Activated T-helper 17 cell treated with anti-CD3 and anti-CD28 coated beads, Interleukin-2, amount 50 U/mL, for 72 hours (primary cell): Measurements from ENCODE around the gene RAB5IF. TPM values are rescaled to one million over a fixed set of nuclear protein-coding genes. Genes with fewer than 3 reads are reported as not detected.

Source experiments
- ATAC-seq: fragments of 150-1000 bp; cut with Tn5 transposase; replicated peaks from 2 replicates; pipeline ENCODE4 v1.10.0; 2021; ENCODE audit warnings: mild to moderate bottlenecking, moderate library complexity
- H3K27ac Mint-ChIP-seq: one replicate; pipeline ENCODE4 v1.8.0; 2022; ENCODE audit warnings: mixed read lengths
- H3K27me3 Mint-ChIP-seq: one replicate; pipeline ENCODE4 v1.8.0; 2022; ENCODE audit warnings: mixed read lengths
- H3K36me3 Mint-ChIP-seq: one replicate; pipeline ENCODE4 v1.8.0; 2022; ENCODE audit warnings: low read depth, mild to moderate bottlenecking, mixed read lengths
- H3K4me1 Mint-ChIP-seq: one replicate; pipeline ENCODE4 v1.8.0; 2022; ENCODE audit warnings: mixed read lengths
- H3K4me3 Mint-ChIP-seq: one replicate; pipeline ENCODE4 v1.8.0; 2022; ENCODE audit warnings: mild to moderate bottlenecking, mixed read lengths
- H3K9me3 Mint-ChIP-seq: one replicate; pipeline ENCODE4 v1.8.0; 2022; ENCODE audit warnings: mixed read lengths
- total RNA-seq, 2 donors: library from RNA; stranded (reverse); gene quantifications; one replicate each; pipeline ENCODE4 v1.2.3, GENCODE V29; 2022

The RAB5IF gene
- total RNA-seq, 2 donors from 2014 or later = 60.8 to 186 TPM

DNA sequence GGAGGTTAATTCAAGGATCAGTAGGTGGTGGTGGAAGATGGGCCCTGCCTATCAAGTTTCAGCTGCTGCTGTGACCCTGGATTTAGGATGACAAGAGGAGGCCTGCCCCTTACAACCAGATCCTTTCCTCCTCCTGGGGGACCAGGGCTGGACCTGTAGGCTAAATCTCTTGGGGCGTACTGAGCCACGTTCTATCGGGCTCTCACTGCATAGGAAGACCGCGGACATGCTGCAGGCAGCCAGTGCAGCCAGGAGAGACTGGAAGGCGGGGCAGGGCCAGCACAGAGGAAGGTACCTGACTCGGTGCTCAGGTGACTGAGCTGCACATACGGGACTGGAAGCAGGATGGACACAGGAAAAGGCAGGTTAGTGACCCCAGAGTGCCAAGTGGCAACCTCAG lies 48.9 kb downstream of the RAB5IF start:
- Mint-ChIP-seq H3K27me3 (no peaks in the 10 kb centered on the region), H3K4me1 (peaks cover 5% of the 10 kb centered on the region), H3K36me3 (peaks cover 26% of the 10 kb centered on the region), H3K27ac (no peak overlapping the region), H3K9me3 (no peaks in the 10 kb centered on the region), H3K4me3 (no peak overlapping the region)
- ATAC-seq = no peak

DNA sequence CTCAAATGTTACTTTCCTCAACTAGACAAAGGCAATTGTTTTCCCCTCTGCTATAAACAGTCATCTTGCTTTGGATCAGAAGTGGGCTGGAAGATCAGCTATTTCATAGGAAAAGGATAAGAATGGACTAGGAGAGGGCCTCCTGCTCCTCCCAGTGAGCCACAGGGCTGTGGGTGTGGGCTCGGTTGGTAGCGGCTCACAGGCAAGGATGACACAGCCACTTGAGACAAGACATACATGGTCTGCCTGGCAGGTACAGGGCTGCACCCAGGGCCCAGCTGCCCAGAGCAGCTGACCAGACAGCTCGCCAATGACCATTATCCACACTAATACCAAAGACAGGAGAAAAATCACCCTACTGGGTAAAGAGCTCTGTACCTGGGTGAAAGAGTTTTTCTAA lies 49.4 kb downstream of the RAB5IF start:
- Mint-ChIP-seq H3K4me1 (peaks cover 5% of the 10 kb centered on the region), H3K27me3 (no peaks in the 10 kb centered on the region), H3K4me3 (no peak overlapping the region), H3K27ac (no peak overlapping the region), H3K36me3 (peaks cover 26% of the 10 kb centered on the region), H3K9me3 (no peaks in the 10 kb centered on the region)
- no peak for ATAC-seq

DNA sequence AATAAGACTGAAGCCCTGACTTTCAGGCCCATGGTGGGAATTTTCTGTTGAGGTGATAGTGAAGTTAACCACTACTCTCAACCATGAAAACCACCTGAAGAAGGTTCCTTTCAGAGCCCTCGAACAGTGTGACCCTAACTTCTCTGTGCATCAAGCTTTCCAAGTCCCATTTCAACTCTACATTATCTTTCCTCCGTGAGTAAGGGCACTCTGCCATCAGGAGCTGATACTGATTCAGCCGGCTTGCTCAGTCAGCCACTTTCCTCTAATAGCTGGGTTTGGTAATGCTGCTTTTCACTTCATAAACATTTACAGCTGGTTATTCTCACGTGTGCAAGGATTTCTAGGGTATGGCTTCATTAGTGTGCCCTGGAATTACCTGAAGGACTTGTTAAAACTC lies 51.2 kb downstream of the RAB5IF start:
- no peaks in the 10 kb centered on the region for H3K27me3 Mint-ChIP-seq
- no peaks in the 10 kb centered on the region for H3K9me3 Mint-ChIP-seq
- no peak overlapping the region for H3K27ac Mint-ChIP-seq
- H3K4me3 Mint-ChIP-seq = no peak overlapping the region
- ATAC-seq = no peak
- peaks cover 25% of the 10 kb centered on the region for H3K36me3 Mint-ChIP-seq
- peaks cover 5% of the 10 kb centered on the region for H3K4me1 Mint-ChIP-seq

DNA sequence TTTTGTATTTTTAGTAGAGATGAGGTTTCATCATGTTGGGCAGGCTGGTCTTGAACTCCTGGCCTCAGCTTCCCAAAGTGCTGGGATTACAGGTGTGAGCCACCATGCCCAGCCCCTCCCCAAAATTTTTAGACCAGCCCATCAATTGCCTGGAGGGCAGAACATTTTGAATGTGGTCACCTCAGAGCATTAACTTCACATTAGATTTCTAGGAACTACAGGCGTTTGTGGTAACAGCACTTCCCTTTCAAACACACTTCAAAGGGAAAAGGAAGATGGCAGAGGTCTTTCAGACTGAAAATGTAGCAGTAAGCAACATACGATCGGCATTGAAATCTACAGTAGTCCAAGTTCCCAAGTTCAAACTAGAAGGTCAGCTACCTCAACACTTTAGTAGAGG lies 52.7 kb downstream of the RAB5IF start:
- ATAC-seq = no peak
- H3K27ac Mint-ChIP-seq = peak overlapping the region; percentile 80
- no peaks in the 10 kb centered on the region for H3K9me3 Mint-ChIP-seq
- peaks cover 5% of the 10 kb centered on the region for H3K4me1 Mint-ChIP-seq
- H3K27me3 Mint-ChIP-seq = no peaks in the 10 kb centered on the region
- H3K36me3 Mint-ChIP-seq = peaks cover 20% of the 10 kb centered on the region
- peak overlapping the region; percentile 38 for H3K4me3 Mint-ChIP-seq

Other genes starting within 250 kb of the RAB5IF start
- 10 to 100 TPM in 1 of 2 donors, 1 to 10 TPM in 1; 4.4 to 10.1 TPM for gene MYL9, start 64.3 kb upstream of the RAB5IF start, total RNA-seq
- 10 to 100 TPM; 43.8 to 57.1 TPM for gene TGIF2, start 32.2 kb upstream of the RAB5IF start, total RNA-seq
- gene SLA2, start 40.4 kb downstream of the RAB5IF start, total RNA-seq = 10 to 100 TPM; 42.4 to 43.7 TPM
- 10 to 100 TPM; 30.5 to 30.7 TPM for gene NDRG3, start 140.3 kb downstream of the RAB5IF start, total RNA-seq
- gene DSN1, start 168.0 kb downstream of the RAB5IF start, total RNA-seq = 10 to 100 TPM; 31.8 to 34.8 TPM